HG03378 (cell line): ENCODE measurements around the gene SLC38A1.

ENCODE experiments used
- ATAC-seq: cut with Tn5 transposase; IDR thresholded peaks from one replicate; pipeline ENCODE4 v1.9.1; 2021; ENCODE audit warnings: mild to moderate bottlenecking, moderate library complexity; ENCODE audit not compliant: unreplicated experiment

The SLC38A1 gene

DNA sequence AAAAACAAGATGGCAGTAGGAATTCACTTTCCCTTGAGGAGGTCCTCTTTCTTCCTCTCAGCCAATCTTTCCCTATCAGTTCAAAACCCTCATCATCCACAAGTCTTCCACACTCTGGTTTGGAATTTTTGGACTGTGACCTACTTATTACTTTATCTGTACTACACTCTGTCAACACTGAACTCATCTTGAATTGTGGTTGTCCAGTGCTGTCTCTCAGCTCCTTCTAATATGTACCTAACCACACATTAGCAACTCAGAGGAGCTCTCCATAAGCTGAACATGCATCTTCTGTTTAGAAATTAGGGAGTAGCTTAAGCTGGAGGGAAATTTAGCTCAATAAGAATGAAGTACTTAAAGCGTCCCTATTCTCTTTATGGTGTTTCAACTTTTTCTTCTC lies 34.8 kb downstream of the SLC38A1 start:
- no peak for ATAC-seq

DNA sequence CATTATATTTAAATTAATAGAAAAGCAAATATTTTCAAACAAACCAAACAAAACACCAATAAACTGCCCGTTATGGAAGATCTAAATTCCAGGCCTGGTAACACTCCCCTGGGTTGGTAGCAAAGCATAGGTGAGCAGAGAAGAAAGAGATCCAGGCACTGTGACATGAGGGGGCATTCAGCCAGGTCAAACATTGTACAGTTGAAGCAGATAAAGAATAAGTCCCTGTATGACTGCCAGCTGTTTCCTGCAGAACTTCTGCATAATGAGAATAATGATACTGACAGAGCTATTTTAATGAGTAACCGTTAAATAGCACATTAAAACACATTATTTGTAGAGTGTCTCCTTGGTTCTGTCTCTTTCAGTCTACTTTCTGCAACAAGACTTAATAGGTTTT lies 35.4 kb downstream of the SLC38A1 start:
- no peak for ATAC-seq

DNA sequence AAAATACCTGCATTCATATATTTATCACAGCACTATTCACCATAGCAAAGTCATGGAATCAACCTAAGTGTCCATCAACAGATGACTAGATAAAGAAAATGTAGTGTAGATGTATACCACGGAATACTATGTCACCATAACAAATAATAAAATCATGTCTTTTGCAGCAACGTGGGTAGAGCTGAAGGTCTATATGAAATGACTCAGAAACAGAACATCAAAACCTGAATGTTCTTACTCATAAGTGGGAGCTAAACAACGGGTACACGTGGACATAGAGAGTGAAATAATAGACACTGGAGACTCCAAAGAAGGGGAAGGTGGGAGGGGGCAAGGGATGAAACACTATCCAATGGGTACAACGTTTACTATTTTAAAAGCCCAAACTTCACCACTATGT lies 37.9 kb downstream of the SLC38A1 start:
- ATAC-seq, result no peak

DNA sequence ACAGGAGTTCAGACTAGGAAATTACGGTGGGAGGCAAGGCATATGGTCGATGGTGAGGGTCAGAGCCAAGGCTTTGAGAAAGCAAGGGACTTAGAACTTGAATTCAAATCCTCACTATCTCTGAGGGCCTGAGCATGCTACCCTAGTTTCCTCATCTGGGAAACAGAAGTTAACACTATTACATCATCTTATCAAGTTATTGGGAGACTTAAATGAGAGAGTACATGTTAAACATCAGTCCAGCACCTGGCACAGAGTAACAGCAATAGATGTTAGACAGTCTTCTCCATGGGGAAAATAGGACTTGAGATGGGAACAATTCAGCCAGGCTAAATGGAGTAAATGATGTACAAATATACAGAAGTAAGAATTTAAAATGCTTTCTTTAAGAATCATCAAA lies 38.5 kb downstream of the SLC38A1 start:
- ATAC-seq, result no peak

DNA sequence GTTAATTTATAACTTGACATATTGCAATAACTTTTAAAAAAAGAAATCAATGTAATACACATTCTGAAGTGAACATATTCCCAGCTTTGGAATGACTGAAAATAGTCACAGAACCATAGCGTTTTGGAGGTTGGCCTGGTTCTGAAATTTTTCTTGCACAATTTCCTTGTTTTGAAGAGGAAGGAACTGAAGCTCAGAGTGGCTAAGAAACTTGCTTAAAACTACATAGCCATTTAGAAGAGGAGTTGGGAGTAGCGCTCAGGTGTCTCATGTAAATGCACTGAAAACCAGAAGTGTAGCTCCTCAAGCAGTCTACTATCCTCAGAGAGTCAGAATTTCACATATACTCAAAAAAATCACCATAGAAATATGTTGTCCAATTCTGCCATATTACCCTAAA lies 41.2 kb downstream of the SLC38A1 start:
- no peak for ATAC-seq

DNA sequence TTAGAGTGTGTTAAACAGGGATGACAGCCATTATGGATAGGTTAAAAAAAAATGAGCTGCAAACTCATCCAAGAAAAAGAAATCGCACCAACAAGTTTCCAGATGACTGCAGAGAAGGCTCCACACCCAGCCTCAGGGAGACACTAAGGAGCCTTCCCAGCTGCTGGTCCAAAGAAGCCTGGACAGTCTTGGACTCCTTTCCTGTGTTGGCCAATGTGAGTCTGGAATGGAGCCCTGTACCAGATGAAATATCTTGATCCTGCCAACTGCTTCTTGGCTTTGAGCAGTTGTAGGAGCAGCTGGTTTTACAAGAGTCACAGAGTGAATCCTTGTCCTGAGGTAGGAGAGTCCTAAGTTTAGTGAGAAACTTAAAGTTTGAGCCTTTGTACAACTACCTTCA lies 44.5 kb downstream of the SLC38A1 start:
- ATAC-seq, result no peak

DNA sequence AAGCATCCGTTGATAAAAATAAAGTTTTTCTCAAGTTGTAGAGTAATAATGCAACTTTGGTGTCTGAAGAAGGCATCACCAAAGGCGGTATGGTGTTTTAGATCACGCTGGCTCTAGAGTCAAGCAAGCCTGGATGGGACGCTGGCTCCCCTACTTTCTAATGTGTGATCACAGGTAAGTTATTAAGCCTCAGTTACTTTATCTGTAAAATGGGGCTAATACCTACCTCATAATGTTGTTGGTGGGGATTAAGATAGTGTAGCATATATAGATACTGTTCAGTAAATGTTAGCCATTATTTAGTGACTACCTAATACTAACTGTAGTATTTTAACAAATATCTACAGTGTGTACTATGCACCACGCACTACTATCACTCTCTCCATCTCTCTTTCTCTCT lies 45.8 kb downstream of the SLC38A1 start:
- ATAC-seq, result no peak

DNA sequence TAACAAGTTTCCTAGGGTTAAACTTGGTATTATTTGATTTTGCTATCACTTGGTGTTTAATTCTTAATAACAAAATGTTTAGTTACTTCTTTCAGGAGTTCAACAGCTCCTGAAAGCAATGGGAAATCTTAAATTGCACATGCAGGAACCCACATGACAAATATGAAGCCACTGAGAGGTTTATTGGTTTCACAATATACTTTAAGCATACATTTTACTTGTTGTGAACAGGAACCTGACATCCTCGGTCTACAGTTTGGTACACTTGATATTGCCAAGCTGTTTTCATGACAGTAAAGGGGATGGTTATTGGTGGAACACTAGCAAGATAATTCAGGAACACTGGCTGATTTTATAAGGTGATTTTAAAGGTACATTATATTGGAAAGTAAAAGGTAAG lies 46.2 kb downstream of the SLC38A1 start:
- ATAC-seq, result no peak

DNA sequence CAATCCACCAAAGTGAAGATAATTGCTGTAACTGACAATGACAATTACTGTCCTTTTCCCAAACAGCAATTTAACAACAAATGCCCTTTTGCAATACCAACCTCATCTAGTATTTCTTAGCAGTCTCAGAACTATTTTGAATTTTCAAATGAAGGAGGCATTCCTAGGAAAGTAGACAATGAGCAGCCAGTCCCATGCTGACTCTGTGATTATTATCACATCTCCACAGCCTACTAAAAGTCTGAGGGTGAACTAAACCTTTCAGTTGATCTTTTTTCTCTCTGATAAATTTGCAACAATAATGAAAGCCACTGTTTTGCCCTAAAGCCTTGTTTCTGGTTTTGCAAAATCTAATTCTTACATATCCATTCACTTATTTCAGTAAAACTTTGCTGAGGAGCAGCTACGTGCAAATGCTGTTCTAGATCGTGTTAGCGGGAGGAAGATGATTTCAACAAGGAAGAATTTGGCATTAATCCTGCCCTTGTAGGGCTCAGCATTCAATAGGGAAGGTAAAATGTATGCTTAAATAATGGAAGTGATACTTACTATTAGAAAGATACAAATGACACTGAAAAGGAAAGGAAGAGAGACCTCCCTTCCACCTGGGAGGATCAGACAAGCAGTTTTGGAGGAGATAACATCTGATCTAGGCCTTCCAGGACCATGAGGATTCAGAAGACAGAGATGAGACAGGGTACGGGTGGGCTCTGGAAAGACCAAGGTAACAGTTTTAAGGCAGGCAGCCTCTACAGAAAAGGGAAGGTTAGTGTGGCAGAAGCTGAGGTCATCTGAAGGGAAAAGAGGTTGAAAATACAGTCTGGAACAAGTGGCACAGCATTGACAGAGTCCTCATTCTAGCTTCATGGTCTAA lies 47.4 kb downstream of the SLC38A1 start:
- ATAC-seq, result no peak

DNA sequence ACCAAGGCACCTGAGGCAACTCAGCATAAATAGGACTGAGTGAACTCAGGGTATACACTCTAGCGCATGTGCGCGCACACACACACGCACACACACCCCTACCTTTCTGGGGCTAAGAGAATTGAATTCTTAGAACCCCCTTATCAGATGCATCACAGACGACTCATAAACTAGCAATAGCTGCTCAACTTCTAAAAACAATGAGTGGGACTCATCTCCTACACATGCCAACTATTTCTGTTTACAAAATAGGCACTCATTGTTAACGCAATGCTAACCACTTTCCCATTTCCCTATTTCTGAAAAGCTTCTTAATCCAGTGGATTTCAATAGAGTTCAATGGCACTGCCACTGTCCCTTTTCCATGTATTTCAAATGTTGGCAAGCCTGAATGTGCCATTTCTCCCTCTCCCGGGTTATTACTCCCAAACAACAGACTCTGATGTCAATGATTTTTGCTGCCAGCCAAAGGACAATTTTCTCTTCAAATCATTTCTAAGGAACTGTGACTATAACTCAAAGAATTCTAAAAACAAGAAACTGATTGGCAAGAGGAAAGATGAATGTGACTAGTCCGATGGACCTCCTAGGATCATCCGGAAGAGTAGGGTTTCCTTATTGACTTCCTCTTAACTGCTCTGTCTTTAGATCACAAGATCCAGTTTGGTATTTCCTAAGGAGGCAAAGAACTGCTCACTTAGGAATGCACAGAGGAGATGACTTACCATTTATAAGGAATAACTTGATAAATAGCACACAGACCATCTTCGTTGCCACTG lies 48.8 kb downstream of the SLC38A1 start:
- no peak for ATAC-seq

DNA sequence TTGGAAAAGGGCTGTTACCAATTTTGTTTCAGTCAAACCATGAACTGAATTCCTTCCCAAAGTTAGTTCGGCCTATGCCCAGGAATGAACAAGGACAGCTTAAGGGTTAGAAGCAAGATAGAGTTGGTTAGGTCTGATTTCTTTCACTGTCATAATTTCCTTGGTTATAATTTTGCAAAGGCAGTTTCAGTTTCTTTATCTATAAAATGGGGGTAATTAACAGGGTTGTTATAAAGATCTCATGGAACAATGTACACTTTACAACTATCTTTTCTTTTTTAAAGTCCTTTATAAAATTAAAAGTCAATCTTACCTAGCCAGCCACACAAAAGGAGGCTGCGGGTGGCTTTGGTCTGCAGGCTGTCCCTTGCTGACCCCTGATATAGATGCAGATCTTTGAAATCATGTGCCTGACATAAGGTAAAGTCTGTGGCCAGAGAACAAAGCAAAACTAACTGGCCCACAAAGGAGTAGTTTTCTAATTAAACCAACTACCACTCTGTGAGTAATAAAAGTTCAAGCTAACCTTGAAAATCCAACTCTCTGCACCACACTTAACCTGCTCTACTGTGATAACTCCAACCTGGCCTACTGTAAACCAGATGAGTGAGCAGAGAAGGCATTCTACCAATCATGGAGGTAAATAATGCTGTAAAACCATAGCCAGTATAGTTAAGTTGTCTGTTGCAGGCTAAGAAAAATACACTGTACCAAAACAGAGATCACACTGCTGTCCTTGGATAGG lies 49.5 kb downstream of the SLC38A1 start:
- ATAC-seq, result no peak

DNA sequence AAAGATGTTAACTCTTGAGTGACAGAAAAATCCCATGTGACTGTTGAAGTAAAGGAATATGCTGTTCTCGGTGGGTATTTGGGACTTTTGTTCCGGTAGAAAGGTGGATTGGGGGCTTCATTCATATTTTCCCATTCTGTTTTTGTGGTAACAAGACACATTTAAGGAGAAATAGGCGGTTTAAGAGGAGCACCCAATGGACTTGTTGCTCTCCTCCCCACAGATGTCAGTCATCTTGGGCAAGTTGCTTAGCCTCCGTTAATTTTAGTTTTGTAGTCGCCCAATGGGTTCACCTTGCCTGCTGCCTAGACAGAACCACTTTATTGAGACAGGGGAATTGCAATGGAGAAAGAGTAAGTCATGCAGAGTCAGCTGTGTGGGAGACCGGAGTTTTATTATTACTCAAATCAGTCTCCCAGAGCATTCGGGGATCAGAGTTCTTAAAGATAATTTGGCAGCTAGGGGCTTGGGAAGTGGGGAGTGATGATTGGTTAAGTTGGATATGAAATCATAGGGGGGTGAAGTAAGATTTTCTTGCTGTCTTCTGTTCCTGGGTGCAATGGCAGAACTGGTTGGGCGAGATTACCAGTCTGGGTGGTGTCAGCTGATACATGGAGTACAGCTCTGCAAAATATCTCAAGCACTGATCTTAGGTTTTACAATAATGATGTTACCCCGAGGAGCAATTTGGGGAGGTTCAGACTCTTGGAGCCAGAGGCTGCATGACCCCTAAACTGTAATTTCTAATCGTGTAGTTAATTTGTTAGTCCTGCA lies 50.3 kb downstream of the SLC38A1 start:
- no peak for ATAC-seq

DNA sequence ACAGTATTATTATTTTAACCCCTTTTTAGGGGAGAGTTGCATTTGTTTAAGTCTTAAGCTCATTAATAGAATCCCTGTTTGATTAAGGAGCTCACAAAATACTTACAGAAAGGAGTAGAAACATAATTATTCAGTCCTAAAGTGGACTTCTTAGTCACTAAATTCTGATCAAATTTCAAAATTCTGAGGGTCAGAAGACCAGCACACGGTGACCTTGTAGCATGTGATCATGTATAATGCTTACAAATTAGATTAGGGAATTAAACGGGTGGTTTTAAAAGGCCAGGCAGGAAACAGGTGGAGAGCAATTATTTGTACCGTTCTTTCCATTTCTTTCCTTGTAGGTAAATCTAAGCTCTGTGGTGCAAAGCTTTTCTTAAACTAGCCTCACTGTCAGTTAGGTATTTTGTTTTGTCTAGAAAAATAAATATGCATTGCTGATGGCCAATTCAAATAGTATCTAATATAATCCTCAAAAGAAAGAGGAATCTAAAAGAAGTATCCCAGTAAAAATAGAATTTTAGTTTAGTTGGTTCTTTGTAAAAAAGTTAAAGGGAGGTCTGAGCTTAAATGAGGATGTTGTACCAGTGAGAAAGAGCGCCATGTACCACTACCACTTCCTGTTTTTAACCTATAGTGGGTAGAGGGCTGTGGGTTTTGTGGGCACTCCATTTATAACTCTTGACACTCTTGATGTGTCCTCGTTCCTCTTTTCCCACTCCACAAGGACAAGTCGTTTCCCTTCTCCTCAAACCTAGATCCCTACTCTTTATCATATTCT lies 51.1 kb downstream of the SLC38A1 start:
- peak; percentile 59 for ATAC-seq

DNA sequence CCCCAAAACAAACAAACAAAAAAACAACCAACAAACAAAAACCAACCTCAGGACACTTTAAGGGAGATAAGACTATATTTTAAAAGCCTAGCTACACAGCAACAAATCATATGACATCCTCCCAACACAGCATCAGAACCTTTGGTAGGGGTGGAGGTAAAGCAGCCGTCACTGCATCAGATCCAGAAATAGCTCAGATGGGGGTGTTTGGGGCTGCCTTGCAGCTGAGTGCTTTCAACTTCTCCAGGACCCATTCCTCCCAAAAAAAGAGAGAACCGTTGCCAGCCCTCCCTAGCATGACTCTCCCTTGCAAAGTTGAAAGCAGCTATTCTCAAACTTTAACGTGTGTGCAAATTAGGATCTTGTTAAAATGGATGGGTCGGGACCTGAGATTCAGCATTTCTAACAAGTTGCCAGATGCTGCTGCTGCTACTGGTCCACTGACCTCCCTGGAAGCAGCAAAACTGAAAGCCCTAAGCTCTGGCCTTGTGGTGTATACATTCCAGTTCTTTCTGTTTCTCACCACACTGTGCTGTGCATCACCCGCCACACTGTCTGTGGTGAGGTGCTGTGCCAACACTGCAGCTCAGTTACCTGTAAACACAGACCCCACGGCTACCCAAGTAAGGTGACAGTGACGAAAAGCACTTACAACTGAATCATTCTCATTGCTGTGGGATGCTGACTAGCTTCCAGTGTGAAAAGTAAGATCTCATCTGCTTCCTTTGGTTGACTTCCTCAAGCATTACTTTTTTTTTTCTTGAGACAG lies 54.0 kb downstream of the SLC38A1 start:
- peak; percentile 56 for ATAC-seq

DNA sequence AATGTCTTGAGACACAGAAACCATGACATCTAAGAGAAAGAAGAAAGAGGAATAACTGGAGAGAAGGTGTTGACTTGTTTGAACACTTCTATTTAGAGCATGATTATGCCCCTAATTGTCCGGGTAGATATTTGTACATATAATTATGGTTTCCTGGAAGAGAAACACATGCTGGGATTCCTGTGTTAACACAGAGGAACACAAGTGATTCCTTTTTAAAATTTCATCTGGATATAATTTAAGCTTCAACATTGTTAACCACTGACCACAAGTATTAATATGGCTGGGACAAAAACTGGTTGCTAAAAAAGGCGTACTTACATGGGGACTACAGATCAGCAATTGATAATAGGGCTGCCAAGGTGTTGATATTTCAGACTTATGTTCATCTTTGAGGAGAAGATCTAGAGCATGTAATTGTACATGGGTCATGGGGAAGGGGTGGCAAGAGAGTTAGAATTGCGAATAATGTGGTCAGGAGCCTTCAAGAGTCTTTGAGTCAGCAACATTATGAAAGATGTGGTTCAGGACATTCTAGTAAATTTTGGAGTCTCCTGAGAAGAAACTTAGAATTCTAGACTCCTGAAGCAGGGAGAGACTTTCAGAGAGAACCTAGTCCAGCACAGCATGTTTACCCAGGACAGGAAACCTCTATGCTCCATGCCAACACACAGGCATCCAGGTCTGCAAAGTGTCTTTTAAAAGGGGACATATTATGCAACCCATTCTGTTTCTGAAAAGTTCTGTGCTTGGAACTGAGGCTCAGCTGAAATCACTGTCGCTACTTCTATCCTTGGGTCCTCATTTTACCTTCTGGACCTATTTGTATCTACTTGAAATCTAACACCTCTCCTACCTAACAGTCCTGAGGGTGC lies 56.5 kb downstream of the SLC38A1 start:
- ATAC-seq, result no peak

DNA sequence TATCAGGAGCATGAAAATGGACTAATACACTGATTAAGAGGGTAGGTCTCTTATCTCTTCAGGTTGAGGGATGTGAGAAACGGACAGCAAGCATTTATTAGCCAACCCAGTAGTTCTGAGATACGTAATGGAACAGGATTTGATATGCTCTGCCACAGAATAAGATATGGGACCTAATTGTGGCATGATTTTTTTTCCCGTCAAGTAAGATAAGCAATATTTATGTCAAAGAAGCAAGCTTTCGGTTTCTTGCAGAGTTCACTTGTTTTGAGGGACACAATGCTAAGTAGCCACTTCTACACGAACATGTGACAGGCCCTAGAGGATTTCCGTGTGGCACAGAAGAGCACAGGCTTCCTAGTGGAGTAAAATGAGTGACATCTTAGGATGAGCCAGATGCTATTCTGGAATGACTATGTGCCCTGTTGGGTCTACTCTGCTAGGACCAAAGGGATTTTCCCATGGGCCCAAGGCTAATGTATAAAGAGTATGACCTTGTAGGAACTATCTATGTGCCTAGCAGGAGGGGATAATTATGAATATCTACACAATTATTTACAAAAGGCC lies 57.9 kb downstream of the SLC38A1 start:
- no peak for ATAC-seq

DNA sequence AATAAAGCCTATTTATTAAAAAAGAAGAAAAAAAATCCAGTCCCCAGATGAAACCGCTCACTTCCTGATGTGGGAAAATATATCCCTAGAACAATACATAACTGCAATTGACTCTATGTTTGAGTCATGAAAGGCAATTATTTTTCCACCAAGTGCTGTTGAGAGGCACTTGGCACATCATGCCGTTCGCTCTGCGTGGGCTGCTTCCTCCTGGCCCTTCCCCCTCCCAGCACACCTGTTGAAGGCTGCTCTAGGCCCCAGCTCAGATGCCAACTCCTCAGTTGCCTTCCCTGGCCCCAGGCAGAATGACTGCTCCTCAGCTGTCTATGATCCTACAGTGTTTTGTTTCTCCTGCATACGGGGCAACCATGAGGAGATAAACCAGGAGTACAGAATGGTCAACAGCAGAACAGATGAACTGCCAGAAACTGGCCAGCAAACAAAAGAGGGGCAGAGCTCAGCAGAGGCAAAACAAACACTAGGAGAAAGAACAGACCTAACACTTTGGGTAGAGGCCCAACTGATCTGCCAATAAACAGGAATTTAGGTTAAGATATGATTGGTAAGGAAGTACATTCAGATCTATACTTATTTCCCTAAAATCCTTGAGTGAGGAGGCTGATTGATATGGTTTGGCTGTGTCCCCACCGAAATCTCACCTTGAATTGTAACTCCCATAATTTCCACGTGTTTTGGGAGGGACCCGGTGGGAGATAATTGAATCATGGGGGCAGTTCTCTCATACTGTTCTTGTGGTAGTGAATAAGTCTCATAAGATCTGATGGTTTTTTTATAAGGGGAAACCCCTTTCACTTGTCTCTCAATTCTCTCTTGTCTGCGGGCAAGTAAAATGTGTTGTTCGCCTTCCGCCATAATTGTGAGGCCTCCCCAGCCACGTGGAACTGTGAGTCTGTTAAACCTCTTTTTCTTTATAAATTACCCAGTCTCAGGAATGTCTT lies 58.6 kb downstream of the SLC38A1 start:
- peak; percentile 59 for ATAC-seq
